A673 (cell line): ENCODE data around the gene TMEM207. TPM values are rescaled to one million over a fixed set of nuclear protein-coding genes. Genes with fewer than 3 reads are reported as not detected.
A peak's percentile ranks its signal among the peaks of the same experiment; 100 is the strongest.
"Not testable (repeated sequence)": the region's sequence is repeated elsewhere in the genome, so short reads cannot be mapped to it uniquely, and the experiment has no call there.

Experiments used
- BruUV-seq: library from RNA; stranded (reverse); fragments of 400-500 nt; replicated peaks from 2 replicates; lab custom pipeline; 2021; lab: Mats Ljungman, UMichigan
- CTCF ChIA-PET: fragments of 300-600 bp; sonication (Branson Sonifier 250); formaldehyde crosslinking; loops from one replicate; lab custom pipeline; 2022; ENCODE audit warnings: antibody characterized with exemption; lab: Charles Lee
- POLR2A ChIA-PET: fragments of 300-600 bp; sonication (Branson Sonifier 250); formaldehyde crosslinking; loops from one replicate; lab custom pipeline; 2022; ENCODE audit warnings: antibody characterized with exemption; ENCODE audit not compliant: low non-redundant PET; lab: Charles Lee
- DNase-seq: peaks from one replicate; pipeline ENCODE4 v3.0.0-alpha.2; 2015; ENCODE audit warnings: low spot score
- H3K27ac ChIP-seq: fragments of 200-600 bp; sonication (generic); 2 replicates; pipeline ENCODE4 v1.5.1; 2016; ENCODE audit warnings: mixed run types, low read depth, mild to moderate bottlenecking, mixed read lengths, antibody characterized with exemption, low read length; ENCODE audit not compliant: poor library complexity, severe bottlenecking
- H3K27me3 ChIP-seq: fragments of 200-600 bp; sonication (generic); replicated peaks from 2 replicates; pipeline ENCODE4 v1.6.1; 2017; ENCODE audit warnings: mixed run types, low read depth, mild to moderate bottlenecking, mixed read lengths, antibody characterized with exemption, low read length; ENCODE audit not compliant: insufficient read depth, poor library complexity
- H3K36me3 ChIP-seq: fragments of 200-600 bp; sonication (generic); 2 replicates; pipeline ENCODE4 v1.6.1; 2016; ENCODE audit warnings: mixed run types, mild to moderate bottlenecking, mixed read lengths, antibody characterized with exemption, low read length; ENCODE audit not compliant: insufficient read depth, poor library complexity, severe bottlenecking
- H3K4me1 ChIP-seq: fragments of 200-600 bp; sonication (generic); 2 replicates; pipeline ENCODE4 v1.6.1; 2017; ENCODE audit warnings: mixed run types, mild to moderate bottlenecking, mixed read lengths, antibody characterized with exemption, low read length; ENCODE audit not compliant: insufficient read depth, poor library complexity, severe bottlenecking
- H3K4me3 ChIP-seq: fragments of 200-600 bp; sonication (generic); 2 replicates; pipeline ENCODE4 v1.5.1; 2016; ENCODE audit warnings: low read depth, mixed run types, mild to moderate bottlenecking, mixed read lengths, low read length; ENCODE audit not compliant: poor library complexity, severe bottlenecking
- H3K9me3 ChIP-seq: fragments of 200-600 bp; sonication (generic); 2 replicates; pipeline ENCODE4 v1.6.1; 2016; ENCODE audit warnings: mixed run types, low read depth, mild to moderate bottlenecking, mixed read lengths, antibody characterized with exemption, low read length; ENCODE audit not compliant: poor library complexity, severe bottlenecking
- CTCF ChIP-seq: fragments of 300-800, 200-600 bp; sonication (generic); conservative IDR thresholded peaks from 2 replicates; pipeline ENCODE4 v1.5.1; 2017; ENCODE audit warnings: low read depth, mild to moderate bottlenecking, antibody characterized with exemption, low read length, moderate library complexity, mixed read lengths
- EZH2 ChIP-seq: fragments of 200-600 bp; sonication (generic); IDR thresholded peaks from 2 replicates; pipeline ENCODE4 v1.6.1; 2017; ENCODE audit warnings: borderline replicate concordance, low read depth, mild to moderate bottlenecking, mixed read lengths, antibody characterized with exemption, low read length; ENCODE audit not compliant: poor library complexity, severe bottlenecking
- intact Hi-C: fragments of 100-400 bp; cut with micrococcal nuclease; formaldehyde crosslinking; loops from one replicate; pipeline ENCODE4 v1.10.0; 2022; ENCODE audit not compliant: unreplicated experiment
- total RNA-seq: library from RNA; stranded (reverse); gene quantifications from 2 replicates; pipeline ENCODE4 v1.2.3, GENCODE V29; 2021

TMEM207 gene
- total RNA-seq, 1 experiment from 2014 or later = not detected

- TF ChIP-seq CTCF (0 out of 2 replicates have a peak, but pooled peaks have one; percentile 10), EZH2 (no peak)
- peaks cover 59% of the 10 kb centered on the region for H3K4me1 ChIP-seq
- DNase-seq = peak; percentile 89
- H3K4me3 ChIP-seq = no peak overlapping the region
- intact Hi-C loops = no loop called here
- ChIA-PET POLR2A (no interaction called here), CTCF (no interaction called here)
- H3K27ac ChIP-seq = peak overlapping the region; percentile 46
- H3K27me3 ChIP-seq = no peaks in the 10 kb centered on the region
- H3K36me3 ChIP-seq = no peaks in the 10 kb centered on the region
- H3K9me3 ChIP-seq = no peaks in the 10 kb centered on the region
- no TSS peak for BruUV-seq
Observed at GRCh38 chr3:190485830-190486532, 36.3 kb upstream of the TMEM207 start.

GRCh38 chr3:190481779-190482178 lies 32.1 kb upstream of the TMEM207 start:
- BruUV-seq = no TSS peak
- no peaks in the 10 kb centered on the region for H3K27me3 ChIP-seq
- peaks cover 31% of the 10 kb centered on the region for H3K4me1 ChIP-seq
- intact Hi-C loops = no loop called here
- ChIA-PET CTCF (interaction anchor here (0.7 kb wide), 1 partner anchor 343 kb away, joined by 3 read pairs; no protein-coding TSS in a partner anchor), POLR2A (no interaction called here)
- H3K36me3 ChIP-seq = no peaks in the 10 kb centered on the region
- no peak overlapping the region for H3K27ac ChIP-seq
- TF ChIP-seq EZH2 (no peak), CTCF (no peak; the same call in 1 of the 2 replicates)
- H3K9me3 ChIP-seq = no peaks in the 10 kb centered on the region
- DNase-seq = peak; percentile 58
- H3K4me3 ChIP-seq = no peak overlapping the region

- POLR2A ChIA-PET = not testable (repeated sequence)
Observed at GRCh38 chr3:190473261-190473660, 23.6 kb upstream of the TMEM207 start.

GRCh38 chr3:190467922-190468321 lies 18.2 kb upstream of the TMEM207 start:
- CTCF ChIA-PET = no interaction called here
- no peak overlapping the region for H3K27ac ChIP-seq
- peaks cover 12% of the 10 kb centered on the region for H3K9me3 ChIP-seq
- H3K36me3 ChIP-seq = peaks cover 3% of the 10 kb centered on the region
- TF ChIP-seq CTCF = no peak
- no peak for TF ChIP-seq EZH2
- H3K4me3 ChIP-seq = no peak overlapping the region
- intact Hi-C loops = no loop called here
- H3K4me1 ChIP-seq = peaks cover 15% of the 10 kb centered on the region
- DNase-seq = no peak
- BruUV-seq = no TSS peak
- no peaks in the 10 kb centered on the region for H3K27me3 ChIP-seq
- POLR2A ChIA-PET = no interaction called here

More at GRCh38 chr3:190473261-190473660, 23.6 kb upstream of the TMEM207 start:
- BruUV-seq, intact Hi-C loops, H3K27ac ChIP-seq, CTCF ChIA-PET, H3K27me3 ChIP-seq, H3K4me3 ChIP-seq, H3K4me1 ChIP-seq, H3K36me3 ChIP-seq, DNase-seq: not testable (repeated sequence)
- peaks cover 12% of the 10 kb centered on the region for H3K9me3 ChIP-seq
